COLO829 (cell line): ENCODE data around the gene NR2F1-AS1.
"Not testable (repeated sequence)": the region's sequence is repeated elsewhere in the genome, so short reads cannot be mapped to it uniquely, and the experiment has no call there.

Experiments
- DNase-seq: peaks from one replicate; pipeline ENCODE4 v3.0.0; 2012; ENCODE audit warnings: low spot score

The NR2F1-AS1 gene

GRCh38 chr5:93519740-93520139, 61.3 kb downstream of the NR2F1-AS1 start:
- no peak for DNase-seq

DNA sequence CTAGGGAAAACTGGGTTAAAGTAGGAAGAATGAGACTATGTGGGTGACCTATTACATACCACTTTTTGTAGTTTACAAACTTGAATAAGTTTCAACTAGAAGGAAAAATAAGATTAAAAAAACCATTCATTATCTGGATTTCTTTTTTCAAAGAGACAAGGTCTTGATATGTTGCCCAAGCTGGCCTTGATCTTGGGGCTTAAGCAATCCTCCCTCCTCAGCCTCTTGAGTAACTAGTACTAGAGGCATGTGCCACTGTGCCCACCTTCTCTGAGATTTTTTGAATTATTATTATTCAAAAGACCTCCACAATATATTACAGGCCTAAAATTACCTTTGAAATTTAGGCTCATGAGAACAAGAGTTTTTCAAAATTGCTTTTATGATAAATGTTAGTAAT, 63.2 kb downstream of the NR2F1-AS1 start:
- DNase-seq = no peak

DNA sequence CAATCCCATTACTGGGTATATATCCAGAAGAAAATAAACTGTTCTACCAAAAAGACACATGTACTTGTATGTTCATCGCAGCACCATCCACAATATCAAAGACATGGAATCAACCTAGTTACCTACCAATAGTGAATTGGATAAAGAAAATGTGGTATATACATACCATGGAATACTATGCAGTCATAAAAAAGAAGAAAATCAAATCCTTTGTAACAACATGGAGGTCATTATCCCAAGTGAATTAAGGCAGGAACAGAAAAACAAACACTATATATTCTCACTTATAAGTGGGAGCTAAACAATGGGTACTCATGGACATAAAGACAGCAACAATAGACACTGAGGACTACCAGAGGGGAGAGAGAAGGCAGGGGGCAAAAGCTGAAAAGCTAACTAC, 67.7 kb downstream of the NR2F1-AS1 start:
- DNase-seq = no peak

DNA sequence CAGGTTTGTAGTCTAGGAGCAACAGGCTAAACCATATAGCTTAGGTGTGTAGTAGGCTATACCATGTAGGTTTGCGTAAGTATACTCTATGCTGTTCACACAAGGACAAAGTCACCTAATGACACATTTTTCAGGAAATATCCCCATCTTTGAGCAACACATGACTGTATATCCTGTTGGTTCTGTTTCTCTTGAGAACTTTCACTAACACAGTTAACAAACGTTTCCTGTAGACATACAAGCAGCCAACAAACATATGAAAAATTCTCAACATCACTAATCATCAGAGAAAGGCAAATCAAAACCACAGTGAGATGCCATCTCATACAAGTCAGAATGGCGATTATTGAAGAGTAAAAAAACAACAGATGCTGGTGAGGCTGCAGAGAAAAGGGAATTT, 68.2 kb downstream of the NR2F1-AS1 start:
- no peak for DNase-seq

GRCh38 chr5:93511445-93511844, 69.6 kb downstream of the NR2F1-AS1 start:
- no peak for DNase-seq

GRCh38 chr5:93510626-93511380, 70.2 kb downstream of the NR2F1-AS1 start:
- no peak for DNase-seq

GRCh38 chr5:93505553-93505952, 75.5 kb downstream of the NR2F1-AS1 start:
- DNase-seq = not testable (repeated sequence)

DNA sequence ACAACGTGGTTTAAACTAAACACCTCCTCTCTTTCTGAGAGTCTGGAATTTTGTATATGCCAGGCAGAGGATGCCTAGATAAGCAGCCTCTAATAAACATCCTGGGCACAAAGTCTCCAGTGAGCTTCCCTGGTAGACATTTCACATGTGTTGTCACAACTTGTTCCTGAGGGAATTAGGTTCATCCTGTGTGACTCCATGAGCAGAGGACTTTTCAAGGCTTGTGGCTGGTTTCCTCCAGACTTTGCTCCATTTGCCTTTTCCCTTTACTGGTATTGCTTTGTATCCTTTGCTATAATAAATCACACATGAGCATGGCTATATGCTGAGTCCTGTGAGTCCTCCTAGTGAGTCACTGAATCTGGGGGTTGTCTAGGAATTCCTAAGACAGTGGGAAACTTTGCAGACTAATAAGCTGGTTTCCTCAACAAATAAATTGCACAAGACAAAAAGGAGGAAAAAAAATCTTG, 77.4 kb downstream of the NR2F1-AS1 start:
- no peak for DNase-seq

DNA sequence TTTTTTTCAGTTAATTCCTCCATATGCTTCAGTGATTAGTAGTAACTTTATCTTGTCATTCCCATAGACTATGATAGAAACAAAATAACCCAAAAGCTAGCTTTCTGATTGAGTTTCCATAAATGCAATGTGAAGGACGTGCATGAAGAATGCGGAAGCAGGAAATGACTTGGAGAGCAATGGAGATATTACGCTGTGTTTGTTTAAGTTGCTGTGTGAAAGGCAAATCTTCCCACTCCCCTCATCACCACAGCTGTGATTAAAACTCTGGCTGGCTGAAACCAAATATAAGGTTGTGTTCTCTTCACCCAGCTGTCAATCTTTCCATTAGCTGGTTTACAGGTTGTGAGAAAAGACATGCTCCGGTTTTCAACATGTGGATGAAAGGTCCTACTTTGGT, 83.9 kb downstream of the NR2F1-AS1 start:
- DNase-seq = no peak

DNA sequence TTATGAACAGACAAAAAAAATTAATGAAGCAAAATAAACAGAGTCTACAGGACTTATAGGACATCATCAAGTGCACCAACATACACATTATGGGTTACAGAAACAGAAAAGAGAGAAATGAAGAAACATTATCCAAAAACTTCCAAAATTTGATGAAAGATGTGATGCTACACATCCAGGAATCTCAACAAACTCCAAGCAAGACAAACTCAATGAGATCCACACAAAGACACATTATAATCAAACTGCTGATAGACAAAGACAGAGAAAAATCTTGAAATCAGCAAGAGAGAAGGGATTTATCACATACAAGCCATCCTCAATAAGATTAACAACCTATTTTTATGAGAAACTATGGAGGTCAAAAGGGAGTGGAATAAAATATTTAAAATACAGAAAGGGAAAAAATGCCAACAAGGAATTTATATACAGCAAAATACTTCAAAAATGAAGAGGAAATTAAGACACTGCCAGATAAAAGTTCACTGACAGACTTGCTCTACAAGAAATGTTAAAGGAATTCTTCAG, 101.0 kb downstream of the NR2F1-AS1 start:
- DNase-seq = no peak

DNA sequence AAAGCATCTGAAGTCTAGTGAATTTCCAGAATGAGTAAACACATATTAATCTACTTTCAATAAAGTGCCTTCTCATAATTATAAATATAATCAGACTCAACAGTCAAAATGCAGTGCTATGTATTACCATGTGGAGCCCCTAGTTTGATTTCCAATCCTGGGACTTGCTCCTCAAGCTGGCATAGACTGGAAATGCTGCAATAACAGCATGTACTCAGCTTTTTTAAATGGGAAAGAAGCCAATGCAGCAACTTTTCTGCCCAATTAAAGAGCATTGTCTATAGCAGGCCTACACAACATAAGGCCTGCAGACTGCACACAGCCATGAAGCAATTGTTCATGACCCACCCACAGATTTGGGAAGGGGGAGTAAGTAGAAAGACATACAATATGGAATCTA, 103.2 kb downstream of the NR2F1-AS1 start:
- DNase-seq = no peak

DNA sequence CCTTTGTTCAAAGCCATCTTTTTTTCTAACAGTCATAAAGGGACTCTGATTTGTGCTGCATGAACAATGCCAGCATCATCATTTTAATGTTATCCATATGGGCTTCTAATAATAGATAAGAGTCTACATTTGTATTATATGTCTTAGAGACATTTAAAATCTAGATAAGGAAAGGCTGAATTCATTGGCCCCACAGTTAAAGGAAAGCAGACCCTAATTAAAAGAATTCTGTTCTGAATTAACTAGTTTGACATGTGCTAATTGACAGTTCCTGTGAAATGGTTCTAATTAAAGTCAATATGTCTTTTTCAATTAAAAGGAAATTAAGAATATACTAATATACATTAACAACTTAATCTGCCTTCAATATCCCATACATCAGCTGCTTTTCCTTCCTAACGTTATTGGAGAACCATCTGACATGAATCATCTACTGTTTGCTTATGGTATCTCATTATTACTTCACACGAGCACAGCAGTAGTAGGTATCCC, 104.7 kb downstream of the NR2F1-AS1 start:
- no peak for DNase-seq

DNA sequence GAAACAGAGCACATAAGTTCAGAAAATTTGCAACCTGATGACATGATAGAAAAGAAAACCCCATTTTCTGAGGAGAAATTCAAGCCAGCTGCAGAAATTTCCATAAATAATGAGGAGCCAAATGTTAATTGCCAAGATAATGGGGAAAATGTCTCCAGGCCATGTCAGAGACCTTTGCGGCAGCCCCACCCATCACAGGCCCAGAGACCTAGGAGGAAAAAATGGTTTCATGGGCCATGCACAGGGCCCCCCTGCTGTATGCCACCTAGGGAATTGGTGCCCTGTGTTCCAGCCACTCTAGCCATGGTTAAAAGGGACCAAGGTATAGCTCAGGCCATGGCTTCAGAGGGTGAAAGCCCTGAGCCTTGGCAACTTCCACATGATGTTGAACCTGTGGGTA, 118.1 kb downstream of the NR2F1-AS1 start:
- no peak for DNase-seq

DNA sequence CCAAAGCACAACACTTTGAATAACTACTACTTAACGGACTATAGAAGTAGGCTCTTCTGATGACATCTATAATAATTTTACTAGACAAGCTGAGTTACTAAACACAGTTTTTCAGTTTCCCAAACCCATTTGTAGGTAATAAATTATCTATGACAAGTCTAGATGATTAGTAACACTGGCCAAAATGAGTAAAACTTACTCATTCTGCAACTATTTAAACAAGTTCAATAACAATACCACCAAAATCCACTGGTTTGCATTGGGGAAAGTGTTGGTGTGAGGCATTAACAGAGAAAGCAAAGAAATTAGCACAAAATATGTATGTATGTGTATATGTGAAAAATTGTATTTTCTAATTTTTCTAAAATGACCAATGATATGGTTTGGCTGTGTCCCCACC, 119.3 kb downstream of the NR2F1-AS1 start:
- no peak for DNase-seq

DNA sequence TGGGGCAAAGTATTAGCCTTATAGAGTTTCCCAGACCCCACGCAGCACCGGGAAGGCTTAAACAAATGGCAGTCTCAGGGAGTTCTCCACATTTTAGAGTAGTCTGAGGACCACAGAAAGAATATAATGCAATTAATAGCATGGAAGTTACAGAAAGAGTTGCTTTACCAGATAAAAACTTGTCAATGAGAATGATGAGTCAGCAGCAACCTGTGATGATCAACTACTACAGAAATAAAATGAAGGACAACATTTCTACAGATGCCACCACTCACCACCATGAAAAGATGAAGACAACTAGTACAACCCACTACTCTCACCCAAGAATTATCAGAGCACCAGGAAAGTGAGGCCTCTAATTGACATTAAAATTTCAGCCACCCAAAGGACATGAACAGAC, 120.7 kb downstream of the NR2F1-AS1 start:
- no peak for DNase-seq

- not testable (repeated sequence) for DNase-seq
Observed at GRCh38 chr5:93456796-93457195, 124.2 kb downstream of the NR2F1-AS1 start.

DNA sequence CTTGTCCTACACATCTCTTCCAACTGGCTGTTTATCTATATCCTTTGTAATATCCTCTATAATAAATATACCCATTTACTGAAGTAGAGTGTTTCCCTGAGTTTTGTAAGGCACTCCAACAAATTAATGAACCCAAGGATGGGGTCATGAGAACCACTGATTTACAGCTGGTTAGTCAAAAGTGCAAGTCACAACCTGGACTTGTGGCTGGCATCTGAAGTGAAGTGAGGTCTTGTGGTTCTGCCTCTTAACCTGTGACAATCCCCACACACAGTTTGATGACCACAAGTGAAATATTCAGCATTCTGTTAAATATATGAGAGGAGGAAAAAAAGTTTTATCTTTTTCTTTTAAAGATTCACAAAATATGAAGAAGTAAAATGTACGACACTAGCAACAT, 126.1 kb downstream of the NR2F1-AS1 start:
- DNase-seq = no peak

- DNase-seq = no peak
Observed at GRCh38 chr5:93452255-93452654, 128.8 kb downstream of the NR2F1-AS1 start.

GRCh38 chr5:93438124-93438523, 142.9 kb downstream of the NR2F1-AS1 start:
- DNase-seq = no peak

- no peak for DNase-seq
Observed at GRCh38 chr5:93436083-93436482, 144.9 kb downstream of the NR2F1-AS1 start.

DNA sequence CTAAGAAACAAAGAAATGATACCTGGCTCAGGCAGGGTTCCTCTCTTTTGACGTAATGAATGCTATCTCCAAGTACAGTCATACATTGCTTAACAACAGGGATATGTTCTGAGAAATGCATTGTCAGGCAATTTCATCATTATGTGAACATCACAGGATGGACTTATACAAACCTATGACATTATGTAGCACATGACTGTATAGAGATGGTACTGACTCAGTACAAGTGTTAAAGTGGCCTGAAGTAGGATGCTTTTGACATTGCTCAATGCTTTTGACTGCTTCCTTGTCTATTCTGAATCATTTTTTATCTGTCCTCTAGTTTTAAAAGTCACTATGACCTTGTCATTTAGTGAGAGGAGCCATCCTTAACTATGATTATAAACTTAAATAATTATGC, 147.6 kb downstream of the NR2F1-AS1 start:
- DNase-seq = no peak

GRCh38 chr5:93431250-93431649, 149.8 kb downstream of the NR2F1-AS1 start:
- no peak for DNase-seq

- DNase-seq = no peak
Observed at GRCh38 chr5:93430673-93431199, 150.3 kb downstream of the NR2F1-AS1 start.

DNA sequence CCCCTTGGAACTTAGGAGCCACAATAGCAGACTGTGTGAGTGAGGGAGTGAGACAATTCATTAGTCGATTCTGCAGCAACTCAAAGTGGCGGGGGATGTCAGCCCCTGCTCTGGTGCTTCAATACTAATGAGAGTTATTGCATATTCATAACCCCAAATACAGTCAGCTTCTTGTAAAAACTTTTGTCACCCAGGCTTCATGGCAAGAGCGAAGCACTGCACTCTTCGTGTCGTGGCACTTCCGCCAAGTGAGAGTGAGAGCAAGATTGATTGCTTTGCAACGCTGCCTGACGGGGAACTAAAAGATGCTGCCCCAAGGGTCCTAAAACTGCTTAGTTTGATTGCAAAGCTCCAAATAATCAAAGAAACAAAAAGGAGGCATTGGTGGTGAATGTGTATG, 150.9 kb downstream of the NR2F1-AS1 start:
- DNase-seq = no peak
